Measurements from ENCODE around the gene HPSE2. TPM values are rescaled to one million over a fixed set of nuclear protein-coding genes. Genes with fewer than 3 reads are reported as not detected.

HPSE2 gene
- total RNA-seq, 1 experiment from 2014 or later, result 0.20 TPM

DNA sequence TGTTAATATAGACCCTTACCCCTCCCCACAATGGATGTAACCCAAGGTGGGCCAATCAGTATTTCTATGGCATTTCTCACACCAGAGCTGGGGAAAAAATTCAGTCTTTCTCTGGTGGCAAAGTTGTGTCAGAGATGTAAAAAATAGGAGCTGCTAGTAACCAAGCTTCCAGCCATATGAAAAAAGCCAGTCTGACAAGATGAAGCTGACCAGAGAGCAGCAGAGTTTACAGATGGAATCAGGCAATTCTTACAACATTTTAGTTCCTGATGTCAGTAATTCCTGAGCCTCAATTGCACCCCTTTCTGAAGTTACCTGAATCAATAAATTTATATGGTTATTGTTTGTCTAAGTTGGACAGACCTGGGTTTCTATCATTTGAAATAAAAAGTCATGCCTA lies 286.3 kb downstream of the HPSE2 start:
- H3T11ph ChIP-seq (ENCODE audit: low read length), result no peak overlapping the region
- Mint-ChIP-seq H3K4me3 (no peak overlapping the region), H3K27me3 (ENCODE audit: low read depth) (no peaks in the 10 kb centered on the region; the same call in 1 of the 2 replicates), H3K36me3 (ENCODE audit: insufficient read depth in 1 of 3, low read depth in 3 of 3) (no peaks in the 10 kb centered on the region; a peak in 1 of 7 replicates), H3K4me1 (no peaks in the 10 kb centered on the region), H3K27ac (no peak overlapping the region), H3K9me3 (no peaks in the 10 kb centered on the region)
- no peaks in the 10 kb centered on the region for H3K23me2 ChIP-seq (ENCODE audit: insufficient read length, low read depth, low read length, poor library complexity, severe bottlenecking)
- H3K18ac ChIP-seq (ENCODE audit: insufficient read length, low read depth, low read length), result no peak overlapping the region
- H4K8ac ChIP-seq (replicated peaks; ENCODE audit: insufficient read length, low read depth, low read length), result no peak overlapping the region
- no peaks in the 10 kb centered on the region for H4K20me1 ChIP-seq (ENCODE audit: control insufficient read depth, insufficient read depth, insufficient read length)
- no peak overlapping the region for H3K27ac ChIP-seq (ENCODE audit: insufficient read length, low read depth, low read length)
- H3K23ac ChIP-seq (ENCODE audit: insufficient read length, low read depth, low read length), result no peak overlapping the region
- no peak overlapping the region for H2AFZ ChIP-seq (ENCODE audit: low read length)
- no peak overlapping the region for H3K14ac ChIP-seq (ENCODE audit: insufficient read depth, low read length)
- no peak for DNase-seq
- no peak overlapping the region for H3K4me2 ChIP-seq (ENCODE audit: insufficient read depth, insufficient read length, low read length)
- H3K4me1 ChIP-seq (ENCODE audit: insufficient read depth, low read length), result no peaks in the 10 kb centered on the region
- H3K4ac ChIP-seq (ENCODE audit: low read depth, low read length), result no peak overlapping the region
- H2BK12ac ChIP-seq (ENCODE audit: insufficient read length, low read depth, low read length), result no peak overlapping the region
- no peak overlapping the region for H4K91ac ChIP-seq (ENCODE audit: insufficient read length, low read depth, low read length)
- no peaks in the 10 kb centered on the region for H3K79me2 ChIP-seq (ENCODE audit: insufficient read depth, low read length)
- no peak overlapping the region for H3K56ac ChIP-seq (ENCODE audit: insufficient read length, low read depth, low read length)
- no peaks in the 10 kb centered on the region for H3K79me1 ChIP-seq (ENCODE audit: insufficient read depth, low read depth, low read length, poor library complexity, severe bottlenecking)
- no peak overlapping the region for H4K5ac ChIP-seq (ENCODE audit: insufficient read length, low read depth, low read length)
- H2BK15ac ChIP-seq (ENCODE audit: low read depth, low read length), result no peak overlapping the region
- H3K9ac ChIP-seq (ENCODE audit: extremely low read depth, insufficient read length, low read length), result no peak overlapping the region
- H2BK120ac ChIP-seq (ENCODE audit: low read depth, low read length, poor library complexity, severe bottlenecking), result no peak overlapping the region
- no peak overlapping the region for H2BK20ac ChIP-seq (ENCODE audit: low read depth, low read length, poor library complexity, severe bottlenecking)
- H2BK5ac ChIP-seq (ENCODE audit: insufficient read length, low read length), result no peak overlapping the region
- TF ChIP-seq, protein P1, sequence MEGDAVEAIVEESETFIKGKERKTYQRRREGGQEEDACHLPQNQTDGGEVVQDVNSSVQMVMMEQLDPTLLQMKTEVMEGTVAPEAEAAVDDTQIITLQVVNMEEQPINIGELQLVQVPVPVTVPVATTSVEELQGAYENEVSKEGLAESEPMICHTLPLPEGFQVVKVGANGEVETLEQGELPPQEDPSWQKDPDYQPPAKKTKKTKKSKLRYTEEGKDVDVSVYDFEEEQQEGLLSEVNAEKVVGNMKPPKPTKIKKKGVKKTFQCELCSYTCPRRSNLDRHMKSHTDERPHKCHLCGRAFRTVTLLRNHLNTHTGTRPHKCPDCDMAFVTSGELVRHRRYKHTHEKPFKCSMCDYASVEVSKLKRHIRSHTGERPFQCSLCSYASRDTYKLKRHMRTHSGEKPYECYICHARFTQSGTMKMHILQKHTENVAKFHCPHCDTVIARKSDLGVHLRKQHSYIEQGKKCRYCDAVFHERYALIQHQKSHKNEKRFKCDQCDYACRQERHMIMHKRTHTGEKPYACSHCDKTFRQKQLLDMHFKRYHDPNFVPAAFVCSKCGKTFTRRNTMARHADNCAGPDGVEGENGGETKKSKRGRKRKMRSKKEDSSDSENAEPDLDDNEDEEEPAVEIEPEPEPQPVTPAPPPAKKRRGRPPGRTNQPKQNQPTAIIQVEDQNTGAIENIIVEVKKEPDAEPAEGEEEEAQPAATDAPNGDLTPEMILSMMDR (conservative IDR thresholded peaks at IDR 0.05), result no peak
- H3K27me3 ChIP-seq (ENCODE audit: insufficient read depth, low read length), result no peaks in the 10 kb centered on the region; the same call in 1 of the 2 replicates
- no peaks in the 10 kb centered on the region for H3K9me3 ChIP-seq (ENCODE audit: control insufficient read depth, low read depth, low read length)
- H2AK5ac ChIP-seq (ENCODE audit: insufficient read length, low read length), result no peak overlapping the region
